PC-9 (cell line): ENCODE data around the gene STAMBPL1.

Experiments
- CTCF ChIP-seq: fragments of 200-600 bp; sonication (generic); conservative IDR thresholded peaks from 2 replicates; pipeline ENCODE4 v1.6.1; 2017; ENCODE audit warnings: mixed run types, antibody characterized with exemption, mild to moderate bottlenecking, moderate library complexity
- EZH2 ChIP-seq: fragments of 200-600 bp; sonication (generic); IDR thresholded peaks from 2 replicates; pipeline ENCODE4 v1.8.0; 2017; ENCODE audit warnings: antibody characterized with exemption, low read depth

GRCh38 chr10:88858491-88858890 is 21.6 kb upstream of the STAMBPL1 start:
- TF ChIP-seq EZH2 (no peak), CTCF (no peak)
